ENCODE data around the gene SEZ6. TPM values are rescaled to one million over a fixed set of nuclear protein-coding genes. Genes with fewer than 3 reads are reported as not detected.

The SEZ6 gene
- total RNA-seq, 2 experiments from 2014 or later = not detected

DNA sequence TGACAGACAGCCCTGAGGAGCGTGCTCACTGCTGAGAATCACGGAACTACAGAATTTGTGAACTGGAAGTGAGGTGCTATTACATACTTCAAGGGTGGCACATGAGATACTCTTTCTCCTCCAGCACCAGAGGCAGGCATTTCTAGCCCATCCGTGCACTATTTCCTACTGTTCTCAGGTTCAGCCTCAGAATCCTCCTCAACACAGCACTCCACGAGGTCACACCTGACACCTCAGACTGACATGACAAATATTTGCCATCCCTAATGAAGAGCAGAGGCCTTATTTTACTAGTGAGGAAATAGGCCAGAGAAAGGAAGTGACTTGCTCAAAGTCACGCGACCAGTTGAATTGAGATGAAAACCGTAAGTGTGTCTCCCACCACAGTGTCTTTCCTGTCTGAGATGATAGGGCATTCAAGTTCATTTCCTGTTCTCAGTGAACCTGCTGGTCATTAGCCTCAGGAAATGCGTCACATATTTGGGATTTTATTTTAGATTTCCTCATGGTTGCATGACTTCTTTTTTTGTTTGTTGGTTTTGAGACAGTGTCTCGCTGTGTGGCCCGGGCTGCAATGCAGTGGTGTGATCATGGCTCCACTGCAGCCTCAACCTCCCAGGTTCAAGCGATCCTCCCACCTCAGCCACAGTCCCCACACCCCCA is 23.6 kb downstream of the SEZ6 start:
- CTCF ChIA-PET = interaction anchor here (1.0 to 2.6 kb wide), 4 partner anchors 17 to 134 kb away, joined by 3 to 9 read pairs (median 3); no protein-coding TSS in a partner anchor
- ATAC-seq = peak; percentile 90
- H3K4me1 Mint-ChIP-seq (ENCODE audit: low read depth) = peaks cover 34% of the 10 kb centered on the region
- H3K9me3 Mint-ChIP-seq (ENCODE audit: insufficient read depth) = no peaks in the 10 kb centered on the region
- H3K36me3 Mint-ChIP-seq (ENCODE audit: low read depth) = no peaks in the 10 kb centered on the region
- POLR2A ChIA-PET = interaction anchor here (1.1 to 1.4 kb wide), 3 partner anchors 12 to 312 kb away, joined by 3 to 5 read pairs (median 4); partner anchors contain the start of gene NUFIP2
- DNase-seq = peak; percentile 84
- H3K4me3 Mint-ChIP-seq = peak overlapping the region; percentile 40
- H3K27ac Mint-ChIP-seq = peak overlapping the region; percentile 97
- no peaks in the 10 kb centered on the region for H3K27me3 Mint-ChIP-seq (ENCODE audit: low read depth)

DNA sequence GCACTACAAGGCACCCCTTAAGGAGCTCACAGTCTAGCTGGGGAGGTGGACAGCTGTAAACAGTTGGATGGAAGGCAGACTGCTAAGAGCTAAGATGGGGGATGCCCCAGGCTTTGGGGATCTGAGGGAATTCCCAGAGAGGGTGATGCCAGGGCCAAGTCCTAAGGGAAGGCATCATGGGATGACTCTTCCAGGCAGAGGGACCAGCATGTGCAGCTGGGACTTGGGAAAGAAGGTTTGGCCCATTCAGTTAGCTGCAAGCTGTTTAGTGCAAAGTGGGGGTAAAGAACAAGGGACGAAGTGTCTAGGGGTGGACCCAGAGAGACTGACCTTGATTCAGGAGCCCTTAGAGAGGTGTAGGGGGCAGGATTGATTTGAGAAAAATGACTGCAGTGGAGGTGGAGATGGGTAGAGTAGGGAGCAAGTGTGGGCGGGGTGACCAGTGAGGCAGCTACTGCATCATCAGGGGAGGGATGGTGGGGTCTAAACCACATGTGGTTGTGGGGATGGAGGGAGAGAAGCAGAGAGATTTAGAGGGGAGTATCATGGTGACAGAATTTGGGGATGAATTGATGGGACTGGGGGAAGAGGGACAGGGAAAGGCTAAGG is 27.4 kb downstream of the SEZ6 start:
- ChIA-PET CTCF (interaction anchor here (0.8 to 2.4 kb wide), 2 partner anchors 13 to 251 kb away, joined by 3 to 16 read pairs; no protein-coding TSS in a partner anchor), POLR2A (no interaction called here)
- DNase-seq (no peak), ATAC-seq (no peak)
- Mint-ChIP-seq H3K4me1 (ENCODE audit: low read depth) (peaks cover 28% of the 10 kb centered on the region), H3K36me3 (ENCODE audit: low read depth) (no peaks in the 10 kb centered on the region), H3K9me3 (ENCODE audit: insufficient read depth) (no peaks in the 10 kb centered on the region), H3K27me3 (ENCODE audit: low read depth) (no peaks in the 10 kb centered on the region), H3K4me3 (no peak overlapping the region), H3K27ac (peak overlapping the region; percentile 6)

DNA sequence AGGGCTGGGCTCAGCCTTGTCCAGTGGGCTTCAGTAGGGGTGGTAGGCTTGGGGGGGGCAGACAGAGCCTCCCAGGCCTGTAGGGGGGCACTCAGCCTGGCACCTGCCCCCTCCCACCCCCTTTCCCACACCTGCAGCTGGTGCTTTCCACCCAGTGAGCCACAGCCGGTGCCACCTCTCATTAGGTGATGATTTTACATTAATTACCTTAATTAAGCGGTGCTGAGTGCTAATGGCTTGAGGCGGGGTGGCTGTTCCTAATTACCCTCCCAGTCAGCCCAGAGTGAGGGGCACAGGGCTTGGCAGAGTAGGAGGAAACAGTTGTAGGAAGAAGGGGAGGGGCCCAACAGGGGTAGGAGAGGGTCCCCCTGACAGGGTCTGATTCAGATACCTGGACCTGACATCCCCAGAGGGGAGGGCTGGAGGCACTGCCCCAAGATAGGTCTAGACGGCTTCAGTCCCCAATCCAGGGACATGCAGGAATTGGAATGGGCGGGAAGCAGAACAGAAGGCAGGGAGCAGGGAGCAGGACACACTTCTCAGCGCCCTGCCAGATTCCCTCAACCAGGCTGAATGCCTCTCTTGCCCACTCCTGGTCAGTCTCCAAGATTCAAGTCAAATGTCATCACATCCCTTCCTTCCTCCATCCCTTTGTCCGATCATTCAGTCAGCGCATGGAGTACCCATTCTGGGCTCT is 28.0 kb downstream of the SEZ6 start:
- DNase-seq (no peak), ATAC-seq (no peak)
- Mint-ChIP-seq H3K4me3 (no peak overlapping the region), H3K27me3 (ENCODE audit: low read depth) (no peaks in the 10 kb centered on the region), H3K36me3 (ENCODE audit: low read depth) (no peaks in the 10 kb centered on the region), H3K4me1 (ENCODE audit: low read depth) (peaks cover 22% of the 10 kb centered on the region), H3K9me3 (ENCODE audit: insufficient read depth) (no peaks in the 10 kb centered on the region), H3K27ac (no peak overlapping the region)
- ChIA-PET CTCF (interaction anchor here (0.8 to 2.4 kb wide), 2 partner anchors 13 to 251 kb away, joined by 3 to 16 read pairs; no protein-coding TSS in a partner anchor), POLR2A (no interaction called here)

DNA sequence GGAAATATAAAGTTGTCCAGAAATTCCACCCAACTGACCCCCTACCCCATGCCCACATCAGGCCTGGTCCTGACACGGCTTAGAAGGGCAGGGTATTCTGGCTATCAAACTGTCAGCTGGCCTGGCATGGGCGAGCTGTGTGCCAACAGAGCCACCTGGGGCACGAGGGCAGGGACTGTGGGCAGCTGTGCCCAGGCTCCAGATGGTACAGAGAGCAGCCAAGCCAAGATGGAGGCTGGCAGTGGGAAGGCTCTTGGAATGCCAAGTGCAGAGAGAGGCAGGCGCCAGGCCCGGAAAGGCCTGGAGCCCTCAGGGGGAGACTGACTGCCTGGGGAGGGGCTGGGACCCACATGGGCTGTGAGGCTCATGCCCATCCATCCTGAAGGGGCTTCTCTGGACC is 30.2 kb downstream of the SEZ6 start:
- Mint-ChIP-seq H3K4me3 (no peak overlapping the region), H3K9me3 (ENCODE audit: insufficient read depth) (no peaks in the 10 kb centered on the region), H3K36me3 (ENCODE audit: low read depth) (no peaks in the 10 kb centered on the region), H3K4me1 (ENCODE audit: low read depth) (peaks cover 5% of the 10 kb centered on the region), H3K27me3 (ENCODE audit: low read depth) (peaks cover 6% of the 10 kb centered on the region), H3K27ac (no peak overlapping the region)
- ChIA-PET POLR2A (no interaction called here), CTCF (interaction anchor here (0.7 to 0.9 kb wide), 2 partner anchors 72 to 136 kb away, joined by 3 read pairs; no protein-coding TSS in a partner anchor)
- no peak for DNase-seq
- no peak for ATAC-seq

DNA sequence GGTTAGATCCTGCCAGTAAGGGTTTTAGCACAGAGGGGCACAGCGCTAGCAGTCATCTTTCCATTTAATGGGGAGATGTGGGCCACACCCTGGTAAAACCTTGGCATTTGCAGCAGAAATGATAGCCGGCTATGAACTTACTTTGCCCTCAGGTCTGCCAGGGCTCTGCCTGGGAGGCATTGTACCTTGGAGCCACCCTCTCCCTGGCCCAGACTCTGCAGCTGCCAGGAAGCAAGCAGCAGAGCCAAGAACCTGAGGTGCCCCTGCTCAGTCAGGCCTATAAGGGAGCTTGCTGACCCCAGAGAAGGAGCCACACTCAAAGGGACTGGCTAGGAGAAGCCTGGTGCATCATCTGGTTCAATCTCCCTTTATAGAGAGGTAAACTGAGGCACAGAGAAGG is 30.8 kb downstream of the SEZ6 start:
- Mint-ChIP-seq H3K4me1 (ENCODE audit: low read depth) (peaks cover 5% of the 10 kb centered on the region), H3K27me3 (ENCODE audit: low read depth) (peaks cover 6% of the 10 kb centered on the region), H3K27ac (no peak overlapping the region), H3K4me3 (no peak overlapping the region), H3K36me3 (ENCODE audit: low read depth) (no peaks in the 10 kb centered on the region), H3K9me3 (ENCODE audit: insufficient read depth) (no peaks in the 10 kb centered on the region)
- ChIA-PET POLR2A (no interaction called here), CTCF (interaction anchor here (0.7 to 0.9 kb wide), 2 partner anchors 73 to 137 kb away, joined by 3 read pairs; no protein-coding TSS in a partner anchor)
- DNase-seq = no peak
- no peak for ATAC-seq

DNA sequence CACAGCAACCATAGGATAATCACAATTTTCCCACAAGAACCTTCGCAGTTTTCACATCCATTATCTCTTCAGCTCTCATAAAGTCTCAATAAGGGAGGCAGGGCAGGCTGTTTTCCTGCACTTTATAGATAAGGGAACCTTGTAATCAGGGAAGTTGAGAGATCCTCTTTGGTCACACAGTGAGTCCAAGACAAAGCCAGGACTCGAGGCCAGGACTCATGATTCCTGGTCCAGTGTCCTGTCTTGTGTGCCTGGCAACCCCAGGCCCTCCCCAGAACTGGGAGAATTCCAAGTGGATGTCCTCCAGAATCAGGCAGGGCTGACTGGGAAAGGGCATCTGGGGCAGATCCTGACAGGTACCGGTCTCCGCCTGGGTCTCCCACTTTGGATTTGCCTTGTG is 31.4 kb downstream of the SEZ6 start:
- H3K4me3 Mint-ChIP-seq = no peak overlapping the region
- H3K9me3 Mint-ChIP-seq (ENCODE audit: insufficient read depth) = no peaks in the 10 kb centered on the region
- ChIA-PET POLR2A (no interaction called here), CTCF (interaction anchor here (1.2 to 2.9 kb wide), 3 partner anchors 9 to 142 kb away, joined by 9 to 16 read pairs (median 10); no protein-coding TSS in a partner anchor)
- H3K27ac Mint-ChIP-seq = no peak overlapping the region
- ATAC-seq (no peak), DNase-seq (no peak)
- no peaks in the 10 kb centered on the region for H3K36me3 Mint-ChIP-seq (ENCODE audit: low read depth)
- H3K4me1 Mint-ChIP-seq (ENCODE audit: low read depth) = peaks cover 5% of the 10 kb centered on the region
- H3K27me3 Mint-ChIP-seq (ENCODE audit: low read depth) = peaks cover 6% of the 10 kb centered on the region

DNA sequence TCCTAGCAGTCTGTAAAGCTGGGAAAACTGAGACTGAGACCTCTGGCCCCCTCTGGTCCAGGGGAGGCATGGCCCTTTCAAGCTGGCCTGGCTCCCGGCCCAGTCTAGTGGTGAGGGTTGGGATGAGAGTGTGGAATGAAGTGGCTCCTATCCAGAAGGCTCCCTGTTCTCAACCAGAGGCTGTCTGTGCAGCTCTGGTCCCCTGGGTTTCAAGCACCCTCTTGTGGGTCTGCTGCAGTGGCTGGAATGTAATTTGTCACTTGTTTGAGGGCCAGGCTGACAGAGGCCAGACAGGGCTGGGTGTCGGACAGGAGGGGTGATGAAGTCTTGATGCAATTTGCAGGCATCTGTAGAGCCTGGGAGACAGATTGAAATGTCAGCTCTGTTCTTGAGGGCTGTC is 32.4 kb downstream of the SEZ6 start:
- POLR2A ChIA-PET = interaction anchor here (0.8 to 0.9 kb wide), 2 partner anchors 12 to 150 kb away, joined by 3 read pairs; no protein-coding TSS in a partner anchor
- Mint-ChIP-seq H3K27me3 (ENCODE audit: low read depth) (peaks cover 6% of the 10 kb centered on the region), H3K36me3 (ENCODE audit: low read depth) (no peaks in the 10 kb centered on the region)

DNA sequence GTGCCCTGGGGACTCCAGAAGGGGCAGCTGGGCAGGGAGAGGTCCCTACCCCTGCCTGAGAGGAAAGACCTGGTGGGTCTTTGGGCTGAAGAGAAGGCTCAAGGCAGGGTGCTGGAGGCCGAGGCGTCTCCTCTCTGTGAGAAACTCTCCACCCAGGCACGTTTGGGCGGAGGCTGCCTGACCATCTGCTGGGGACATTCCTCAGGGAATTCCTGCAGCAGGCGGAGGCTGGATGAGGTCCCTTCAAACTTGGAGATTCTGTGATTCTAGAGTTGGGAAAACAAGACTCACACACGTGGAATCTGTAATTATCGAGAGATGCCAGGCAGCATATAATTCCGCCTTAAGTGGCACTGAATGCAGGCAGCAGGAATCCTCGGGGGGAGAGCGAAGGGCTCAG is 33.4 kb downstream of the SEZ6 start:
- no peak for ATAC-seq
- Mint-ChIP-seq H3K27me3 (ENCODE audit: low read depth) (peaks cover 6% of the 10 kb centered on the region), H3K4me3 (no peak overlapping the region), H3K36me3 (ENCODE audit: low read depth) (no peaks in the 10 kb centered on the region), H3K4me1 (ENCODE audit: low read depth) (no peaks in the 10 kb centered on the region), H3K27ac (no peak overlapping the region), H3K9me3 (ENCODE audit: insufficient read depth) (no peaks in the 10 kb centered on the region)
- DNase-seq = no peak
- ChIA-PET POLR2A (interaction anchor here (0.8 kb wide), 1 partner anchor 151 kb away, joined by 3 read pairs; no protein-coding TSS in a partner anchor), CTCF (interaction anchor here (2.5 to 2.9 kb wide), 2 partner anchors 19 to 144 kb away, joined by 10 to 16 read pairs; no protein-coding TSS in a partner anchor)

More for the DNA sequence above, 32.4 kb downstream of the SEZ6 start:
- no peak overlapping the region for H3K27ac Mint-ChIP-seq
- no peaks in the 10 kb centered on the region for H3K9me3 Mint-ChIP-seq (ENCODE audit: insufficient read depth)
- CTCF ChIA-PET = interaction anchor here (0.8 to 2.9 kb wide), 4 partner anchors 8 to 143 kb away, joined by 3 to 16 read pairs (median 10); no protein-coding TSS in a partner anchor
- no peak overlapping the region for H3K4me3 Mint-ChIP-seq
- no peak for DNase-seq
- peaks cover under 1% of the 10 kb centered on the region for H3K4me1 Mint-ChIP-seq (ENCODE audit: low read depth)
- ATAC-seq = no peak

DNA sequence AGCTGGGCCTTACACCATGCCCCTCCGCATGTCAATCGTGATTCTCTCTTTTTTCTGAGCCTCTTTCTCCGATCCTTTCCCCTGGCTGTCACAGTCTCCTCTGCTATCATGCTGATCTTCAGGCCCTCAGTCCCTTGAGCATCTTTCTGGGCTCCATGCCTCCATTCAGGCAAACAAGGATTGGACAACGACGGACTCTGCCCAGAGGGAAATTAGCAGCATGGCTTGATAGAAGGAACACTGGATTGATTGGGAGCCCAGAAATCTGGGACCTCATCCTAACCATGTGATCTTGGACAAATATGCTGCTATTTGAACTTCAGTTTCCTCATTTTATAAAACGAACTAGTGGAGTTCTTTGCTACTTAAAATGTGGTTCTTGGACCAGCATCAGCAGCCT is 35.0 kb downstream of the SEZ6 start:
- H3K36me3 Mint-ChIP-seq (ENCODE audit: low read depth) = no peaks in the 10 kb centered on the region
- H3K27me3 Mint-ChIP-seq (ENCODE audit: low read depth) = peaks cover 6% of the 10 kb centered on the region
- H3K9me3 Mint-ChIP-seq (ENCODE audit: insufficient read depth) = no peaks in the 10 kb centered on the region
- peaks cover 4% of the 10 kb centered on the region for H3K4me1 Mint-ChIP-seq (ENCODE audit: low read depth)
- ATAC-seq (no peak), DNase-seq (no peak)
- POLR2A ChIA-PET = interaction anchor here (1.6 kb wide), 1 partner anchor 12 kb away, joined by 4 read pairs; no protein-coding TSS in a partner anchor
- CTCF ChIA-PET = interaction anchor here (0.7 to 4.8 kb wide), 2 partner anchors 68 to 146 kb away, joined by 3 to 36 read pairs; partner anchors contain the start of gene DHRS13
- no peak overlapping the region for H3K27ac Mint-ChIP-seq
- no peak overlapping the region for H3K4me3 Mint-ChIP-seq

DNA sequence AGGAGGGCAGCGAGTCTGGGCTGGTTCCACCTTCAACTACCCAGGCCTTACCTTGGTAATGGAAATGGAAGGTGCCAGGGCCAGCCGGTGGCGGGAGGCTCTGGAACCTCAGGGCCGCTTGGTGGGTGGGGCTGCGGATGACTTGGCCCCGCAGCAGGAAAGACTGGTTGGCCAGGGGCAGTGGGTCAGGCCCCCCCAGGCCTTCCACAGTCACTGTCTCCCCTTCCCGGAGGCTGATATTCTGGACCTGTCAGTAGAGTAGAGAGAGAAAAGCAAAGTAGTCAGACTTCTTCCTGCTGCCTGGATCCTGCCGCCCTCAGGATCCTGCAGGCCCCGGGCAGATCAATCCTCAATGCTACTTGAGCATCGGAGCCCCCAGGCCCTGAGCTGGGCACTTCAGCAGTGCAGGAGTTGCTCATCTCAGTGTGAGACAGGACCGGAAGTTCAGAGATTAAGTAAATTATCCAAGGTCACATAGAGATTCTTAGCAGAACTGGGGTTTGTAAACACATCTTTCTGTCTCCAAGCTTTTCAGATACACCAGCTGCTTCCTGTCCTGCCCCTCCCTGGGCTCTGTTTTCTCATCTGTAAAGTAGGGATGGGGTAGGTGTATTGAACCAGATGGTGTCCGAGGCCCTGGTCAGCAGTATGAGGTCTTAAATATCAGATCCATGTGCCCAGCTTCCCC is 36.0 kb downstream of the SEZ6 start:
- H3K4me3 Mint-ChIP-seq = no peak overlapping the region
- H3K36me3 Mint-ChIP-seq (ENCODE audit: low read depth) = no peaks in the 10 kb centered on the region
- ChIA-PET CTCF (interaction anchor here (0.7 to 4.8 kb wide), 3 partner anchors 67 to 154 kb away, joined by 3 to 36 read pairs (median 6); partner anchors contain the start of gene DHRS13), POLR2A (interaction anchor here (1.6 kb wide), 1 partner anchor 13 kb away, joined by 4 read pairs; no protein-coding TSS in a partner anchor)
- no peak overlapping the region for H3K27ac Mint-ChIP-seq
- peaks cover 4% of the 10 kb centered on the region for H3K4me1 Mint-ChIP-seq (ENCODE audit: low read depth)
- H3K9me3 Mint-ChIP-seq (ENCODE audit: insufficient read depth) = no peaks in the 10 kb centered on the region
- ATAC-seq (no peak), DNase-seq (no peak)
- H3K27me3 Mint-ChIP-seq (ENCODE audit: low read depth) = peaks cover 6% of the 10 kb centered on the region

DNA sequence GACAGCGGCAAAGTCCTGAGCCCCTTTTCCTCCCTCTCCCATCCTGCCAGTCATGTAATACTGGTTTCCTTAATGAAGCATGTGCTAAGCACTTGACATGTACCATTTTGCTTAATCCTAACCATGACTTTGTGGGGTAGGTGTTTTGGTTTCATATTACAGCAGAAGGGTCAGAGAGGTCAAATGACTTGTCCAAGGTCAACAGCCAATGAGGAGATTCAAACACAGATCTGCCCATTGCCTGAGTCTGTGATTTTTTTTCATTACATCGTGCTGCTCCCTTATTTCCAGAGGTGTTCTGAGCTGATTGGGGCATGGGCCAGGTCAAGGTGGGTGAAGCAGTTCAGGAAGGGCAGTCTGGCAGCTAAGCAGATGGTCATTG is 36.9 kb downstream of the SEZ6 start:
- Mint-ChIP-seq H3K27ac (no peak overlapping the region), H3K9me3 (ENCODE audit: insufficient read depth) (no peaks in the 10 kb centered on the region), H3K4me3 (no peak overlapping the region), H3K27me3 (ENCODE audit: low read depth) (peaks cover 6% of the 10 kb centered on the region), H3K36me3 (ENCODE audit: low read depth) (no peaks in the 10 kb centered on the region), H3K4me1 (ENCODE audit: low read depth) (peaks cover 4% of the 10 kb centered on the region)
- CTCF ChIA-PET = interaction anchor here (1.7 to 4.8 kb wide), 3 partner anchors 143 to 155 kb away, joined by 6 to 36 read pairs (median 7); no protein-coding TSS in a partner anchor
- DNase-seq (no peak), ATAC-seq (no peak)
- POLR2A ChIA-PET = no interaction called here
